Mesendoderm (in vitro differentiated cells): ENCODE results near the gene CTSO.

Experiments
- DNase-seq: peaks from one replicate; pipeline ENCODE4 v3.0.0; 2013
- H2AK5ac ChIP-seq: 2 replicates; pipeline ENCODE4 v1.6.1; 2013; ENCODE audit warnings: low read length, inconsistent platforms
- H2BK120ac ChIP-seq: 2 replicates; pipeline ENCODE4 v1.6.1; 2013; ENCODE audit warnings: low read depth, mild to moderate bottlenecking, low read length, moderate library complexity, mixed read lengths
- H2BK15ac ChIP-seq: replicated peaks from 2 replicates; pipeline ENCODE4 v1.6.1; 2013; ENCODE audit warnings: low read depth, mild to moderate bottlenecking, moderate library complexity
- H2BK5ac ChIP-seq: 2 replicates; pipeline ENCODE4 v1.6.1; 2013; ENCODE audit warnings: low read length, inconsistent platforms
- H3K18ac ChIP-seq: 2 replicates; pipeline ENCODE4 v1.6.1; 2013; ENCODE audit warnings: mild to moderate bottlenecking, low read length, mixed read lengths
- H3K23ac ChIP-seq: one replicate; pipeline ENCODE4 v1.6.1; 2013; ENCODE audit warnings: low read length
- H3K27ac ChIP-seq: 2 replicates; pipeline ENCODE4 v1.5.1; 2013; ENCODE audit warnings: low read depth, mild to moderate bottlenecking, inconsistent platforms, low read length, moderate library complexity
- H3K27me3 ChIP-seq: 2 replicates; pipeline ENCODE4 v1.6.1; 2013; ENCODE audit warnings: low read length, control low read depth, mild to moderate bottlenecking, inconsistent platforms; ENCODE audit not compliant: insufficient read depth, poor library complexity
- H3K36me3 ChIP-seq: 2 replicates; pipeline ENCODE4 v1.6.1; 2013; ENCODE audit warnings: low read length, inconsistent platforms; ENCODE audit not compliant: control insufficient read depth, insufficient read depth
- H3K4ac ChIP-seq: one replicate; pipeline ENCODE4 v1.6.1; 2013; ENCODE audit warnings: low read depth, mild to moderate bottlenecking, low read length, moderate library complexity
- H3K4me1 ChIP-seq: 2 replicates; pipeline ENCODE4 v1.6.1; 2013; ENCODE audit warnings: low read depth, low read length, inconsistent platforms; ENCODE audit not compliant: control insufficient read depth
- H3K4me2 ChIP-seq: 2 replicates; pipeline ENCODE4 v1.6.1; 2013; ENCODE audit warnings: low read length
- H3K4me3 ChIP-seq: 2 replicates; pipeline ENCODE4 v1.5.1; 2013; ENCODE audit warnings: mild to moderate bottlenecking, low read length
- H3K56ac ChIP-seq: one replicate; pipeline ENCODE4 v1.6.1; 2013; ENCODE audit warnings: low read length
- H3K79me1 ChIP-seq: 2 replicates; pipeline ENCODE4 v1.6.1; 2013; ENCODE audit warnings: low read length, inconsistent platforms
- H3K79me2 ChIP-seq: 2 replicates; pipeline ENCODE4 v1.6.1; 2013; ENCODE audit warnings: mild to moderate bottlenecking, low read length; ENCODE audit not compliant: control insufficient read depth, insufficient read depth
- H3K9ac ChIP-seq: 2 replicates; pipeline ENCODE4 v1.6.1; 2013; ENCODE audit warnings: low read length, inconsistent platforms
- H4K5ac ChIP-seq: one replicate; pipeline ENCODE4 v1.6.1; 2013; ENCODE audit warnings: low read length
- H4K8ac ChIP-seq: one replicate; pipeline ENCODE4 v1.6.1; 2013; ENCODE audit warnings: low read depth, mild to moderate bottlenecking, control low read depth, low read length, moderate library complexity
- WGBS: extraction: QIAGEN DNeasy Blood & Tissue Kit; methylation state at CpG from one replicate; pipeline ENCODE4 v1.1.7; 2013; ENCODE audit warnings: low lambda C conversion rate, missing lambda C conversion rate; ENCODE audit not compliant: insufficient coverage; ENCODE audit errors: extremely low coverage; 5-methylcytosine and 5-hydroxymethylcytosine counted together

CTSO gene

GRCh38 chr4:155875878-155876277 lies 77.8 kb downstream of the CTSO start:
- no peaks in the 10 kb centered on the region for H3K36me3 ChIP-seq
- no peak overlapping the region for H4K8ac ChIP-seq
- no peak overlapping the region for H3K56ac ChIP-seq
- H3K79me1 ChIP-seq: no peaks in the 10 kb centered on the region
- no peak overlapping the region for H3K18ac ChIP-seq
- no peaks in the 10 kb centered on the region for H3K4me1 ChIP-seq
- WGBS: no CpG with 5 or more reads among the region's 1 CpG
- H2BK5ac ChIP-seq: no peak overlapping the region
- H3K27me3 ChIP-seq: no peaks in the 10 kb centered on the region
- no peak overlapping the region for H3K27ac ChIP-seq
- H4K5ac ChIP-seq: no peak overlapping the region
- no peak for DNase-seq
- H3K4me2 ChIP-seq: no peak overlapping the region
- no peak overlapping the region for H3K9ac ChIP-seq
- no peak overlapping the region for H2BK15ac ChIP-seq
- no peak overlapping the region for H3K4me3 ChIP-seq
- no peak overlapping the region for H3K23ac ChIP-seq
- H2AK5ac ChIP-seq: no peak overlapping the region
- H3K4ac ChIP-seq: no peak overlapping the region
- no peaks in the 10 kb centered on the region for H3K79me2 ChIP-seq
- H2BK120ac ChIP-seq: no peak overlapping the region
